Skin of body (tissue), 2 donors: Measurements from ENCODE around the gene DBX2. TPM values are rescaled to one million over a fixed set of nuclear protein-coding genes. Genes with fewer than 3 reads are reported as not detected.
"Not testable (repeated sequence)": the region's sequence is repeated elsewhere in the genome, so short reads cannot be mapped to it uniquely, and the experiment has no call there.

Experiments
- DNase-seq: peaks from one replicate; lab custom pipeline; 2025; lab: John Stamatoyannopoulos, UW
- total RNA-seq: library from RNA; depleted of rRNA; stranded (reverse); fragments of >200 nt; gene quantifications from one replicate; pipeline ENCODE4 v1.2.3, GENCODE V29; 2014

Gene DBX2
- total RNA-seq, 1 donor from 2014 or later, result 0.10 TPM

- no peak for DNase-seq
Measured at GRCh38 chr12:45012749-45013148, 38.1 kb downstream of the DBX2 start.

GRCh38 chr12:45010059-45010458 lies 40.8 kb downstream of the DBX2 start:
- DNase-seq, result peak; percentile 80

GRCh38 chr12:45008211-45008610 lies 42.7 kb downstream of the DBX2 start:
- DNase-seq, result peak; percentile 44

- DNase-seq, result no peak
Measured at GRCh38 chr12:44999355-44999754, 51.5 kb downstream of the DBX2 start.

GRCh38 chr12:44993161-44993560 lies 57.7 kb downstream of the DBX2 start:
- DNase-seq, result peak; percentile 20

- not testable (repeated sequence) for DNase-seq
Measured at GRCh38 chr12:44984863-44985262, 66.0 kb downstream of the DBX2 start.

GRCh38 chr12:44979918-44980317 lies 71.0 kb downstream of the DBX2 start:
- no peak for DNase-seq

GRCh38 chr12:44976246-44976645 lies 74.7 kb downstream of the DBX2 start:
- no peak for DNase-seq

GRCh38 chr12:44972746-44973421 lies 78.0 kb downstream of the DBX2 start:
- no peak for DNase-seq

- no peak for DNase-seq
Measured at GRCh38 chr12:44968965-44969364, 81.9 kb downstream of the DBX2 start.

Other genes with a start within 250 kb of the DBX2 start
- gene NELL2, start 174.8 kb downstream of the DBX2 start, total RNA-seq, result 12.7 TPM
- gene ANO6, start 165.0 kb upstream of the DBX2 start, total RNA-seq, result 55.6 TPM